ENCODE measurements around the gene CENPU.

The CENPU gene

GRCh38 chr4:184688005-184688404 is 45.9 kb downstream of the CENPU start:
- peaks cover 2 to 5% of the 10 kb centered on the region in 2 donors for H3K36me3 ChIP-seq (ENCODE audit: control insufficient read depth in 2 of 2, insufficient read depth in 2 of 2, low read length in 2 of 2)
- no peak overlapping the region for H3K4me3 ChIP-seq (ENCODE audit: low read length in 2 of 2)
- no peaks in the 10 kb centered on the region for H3K27me3 ChIP-seq (ENCODE audit: control insufficient read depth in 1 of 2, insufficient read depth in 2 of 2, low read length in 2 of 2)
- H3K9me3 ChIP-seq (ENCODE audit: control insufficient read depth in 2 of 2, low read length in 2 of 2): no peaks in the 10 kb centered on the region
- H3K9ac ChIP-seq (ENCODE audit: low read length in 2 of 2): no peak overlapping the region
- H3K4me1 ChIP-seq (ENCODE audit: control insufficient read depth, insufficient read depth, low read length): no peaks in the 10 kb centered on the region
- no peak overlapping the region for H3K27ac ChIP-seq (ENCODE audit: low read length)

DNA sequence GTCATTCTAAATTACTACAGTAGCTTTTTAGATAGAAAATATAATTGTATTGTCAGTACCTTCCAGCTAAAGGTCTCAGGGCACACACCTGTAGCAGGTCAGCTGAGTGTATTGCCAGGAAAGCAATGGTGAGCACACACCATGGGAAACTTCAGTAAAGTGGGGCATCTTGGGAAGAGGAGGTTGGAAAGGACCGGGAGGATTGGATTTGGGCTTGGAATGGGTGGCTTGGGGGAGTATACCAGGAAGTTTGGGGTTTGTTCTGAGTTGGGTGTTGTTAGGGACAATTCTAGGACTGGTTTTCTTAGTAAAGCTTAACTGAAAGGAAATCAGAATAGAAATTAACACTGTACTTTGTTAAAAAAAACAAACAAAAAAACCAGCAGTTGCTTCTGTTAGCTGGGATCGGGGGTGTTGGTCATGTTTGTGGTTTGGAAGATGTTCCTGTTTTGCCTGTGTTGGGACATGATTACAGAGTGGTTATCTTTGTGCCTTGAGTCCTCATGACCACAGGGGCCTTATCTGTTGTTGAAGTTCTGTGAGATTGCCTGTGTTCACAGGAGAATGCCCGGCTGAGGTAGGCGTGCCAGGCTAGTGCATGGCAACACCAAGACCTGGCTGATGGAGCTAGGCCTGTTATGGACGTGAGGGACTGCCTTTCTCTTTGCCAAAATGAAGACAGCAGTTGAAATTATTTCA is 49.3 kb downstream of the CENPU start:
- no peaks in the 10 kb centered on the region for H3K9me3 ChIP-seq (ENCODE audit: control insufficient read depth in 2 of 2, low read length in 2 of 2)
- no peak overlapping the region for H3K9ac ChIP-seq (ENCODE audit: low read length in 2 of 2)
- H3K27ac ChIP-seq (ENCODE audit: low read length): no peak overlapping the region
- no peaks in the 10 kb centered on the region for H3K27me3 ChIP-seq (ENCODE audit: control insufficient read depth in 1 of 2, insufficient read depth in 2 of 2, low read length in 2 of 2)
- H3K4me1 ChIP-seq (ENCODE audit: control insufficient read depth, insufficient read depth, low read length): no peaks in the 10 kb centered on the region
- peaks cover 6 to 10% of the 10 kb centered on the region in 2 donors for H3K36me3 ChIP-seq (ENCODE audit: control insufficient read depth in 2 of 2, insufficient read depth in 2 of 2, low read length in 2 of 2)
- no peak overlapping the region for H3K4me3 ChIP-seq (ENCODE audit: low read length in 2 of 2)

- Histone ChIP-seq H3K36me3 (ENCODE audit: control insufficient read depth in 2 of 2, insufficient read depth in 2 of 2, low read length in 2 of 2) (peaks cover 6 to 10% of the 10 kb centered on the region in 2 donors), H3K4me1 (ENCODE audit: control insufficient read depth, insufficient read depth, low read length) (no peaks in the 10 kb centered on the region), H3K4me3 (ENCODE audit: low read length in 2 of 2) (no peak overlapping the region), H3K27me3 (ENCODE audit: control insufficient read depth in 1 of 2, insufficient read depth in 2 of 2, low read length in 2 of 2) (no peaks in the 10 kb centered on the region), H3K9me3 (ENCODE audit: control insufficient read depth in 2 of 2, low read length in 2 of 2) (no peaks in the 10 kb centered on the region), H3K9ac (ENCODE audit: low read length in 2 of 2) (no peak overlapping the region), H3K27ac (ENCODE audit: low read length) (no peak overlapping the region)
Measured at GRCh38 chr4:184681916-184682315, 52.0 kb downstream of the CENPU start.

- Histone ChIP-seq H3K9me3 (ENCODE audit: control insufficient read depth in 2 of 2, low read length in 2 of 2) (no peaks in the 10 kb centered on the region), H3K27me3 (ENCODE audit: control insufficient read depth in 1 of 2, insufficient read depth in 2 of 2, low read length in 2 of 2) (no peaks in the 10 kb centered on the region), H3K9ac (ENCODE audit: low read length in 2 of 2) (no peak overlapping the region), H3K36me3 (ENCODE audit: control insufficient read depth in 2 of 2, insufficient read depth in 2 of 2, low read length in 2 of 2) (peaks cover 6 to 7% of the 10 kb centered on the region in 2 donors), H3K27ac (ENCODE audit: low read length) (no peak overlapping the region), H3K4me1 (ENCODE audit: control insufficient read depth, insufficient read depth, low read length) (no peaks in the 10 kb centered on the region), H3K4me3 (ENCODE audit: low read length in 2 of 2) (no peak overlapping the region)
Measured at GRCh38 chr4:184680698-184681097, 53.2 kb downstream of the CENPU start.

GRCh38 chr4:184675821-184676492 is 57.9 kb downstream of the CENPU start:
- Histone ChIP-seq H3K4me3 (ENCODE audit: low read length in 2 of 2) (no peak overlapping the region), H3K36me3 (ENCODE audit: control insufficient read depth in 2 of 2, insufficient read depth in 2 of 2, low read length in 2 of 2) (peaks cover 19 to 20% of the 10 kb centered on the region in 2 donors), H3K9ac (ENCODE audit: low read length in 2 of 2) (no peak overlapping the region), H3K27ac (ENCODE audit: low read length) (no peak overlapping the region), H3K4me1 (ENCODE audit: control insufficient read depth, insufficient read depth, low read length) (no peaks in the 10 kb centered on the region), H3K9me3 (ENCODE audit: control insufficient read depth in 2 of 2, low read length in 2 of 2) (no peaks in the 10 kb centered on the region), H3K27me3 (ENCODE audit: control insufficient read depth in 1 of 2, insufficient read depth in 2 of 2, low read length in 2 of 2) (no peaks in the 10 kb centered on the region)

GRCh38 chr4:184675018-184675417 is 58.9 kb downstream of the CENPU start:
- Histone ChIP-seq H3K4me3 (ENCODE audit: low read length in 2 of 2) (no peak overlapping the region), H3K4me1 (ENCODE audit: control insufficient read depth, insufficient read depth, low read length) (no peaks in the 10 kb centered on the region), H3K9me3 (ENCODE audit: control insufficient read depth in 2 of 2, low read length in 2 of 2) (no peaks in the 10 kb centered on the region), H3K36me3 (ENCODE audit: control insufficient read depth in 2 of 2, insufficient read depth in 2 of 2, low read length in 2 of 2) (peaks cover 19 to 20% of the 10 kb centered on the region in 2 donors), H3K9ac (ENCODE audit: low read length in 2 of 2) (no peak overlapping the region), H3K27me3 (ENCODE audit: control insufficient read depth in 1 of 2, insufficient read depth in 2 of 2, low read length in 2 of 2) (no peaks in the 10 kb centered on the region), H3K27ac (ENCODE audit: low read length) (no peak overlapping the region)

DNA sequence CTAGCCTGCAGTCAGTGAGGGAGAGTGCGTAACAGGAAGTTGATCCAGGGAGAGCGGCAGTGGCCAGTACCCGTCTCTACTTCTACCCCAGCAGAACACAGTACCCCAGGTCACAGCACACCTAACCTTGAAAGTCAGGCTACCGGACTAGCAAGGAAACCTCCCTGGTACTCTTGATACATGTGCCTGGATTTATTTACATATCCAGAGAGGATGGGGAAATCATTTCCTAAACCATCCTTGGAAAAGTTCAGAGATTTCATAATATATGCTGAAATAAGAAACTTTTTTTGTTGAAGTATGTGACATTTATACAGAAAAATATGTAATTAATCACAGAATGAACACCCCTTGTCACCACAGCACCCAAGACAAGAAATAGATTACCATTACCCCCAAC is 59.9 kb downstream of the CENPU start:
- Histone ChIP-seq H3K36me3 (ENCODE audit: control insufficient read depth in 2 of 2, insufficient read depth in 2 of 2, low read length in 2 of 2) (peaks cover 21 to 23% of the 10 kb centered on the region in 2 donors), H3K27ac (ENCODE audit: low read length) (no peak overlapping the region), H3K4me1 (ENCODE audit: control insufficient read depth, insufficient read depth, low read length) (no peaks in the 10 kb centered on the region), H3K27me3 (ENCODE audit: control insufficient read depth in 1 of 2, insufficient read depth in 2 of 2, low read length in 2 of 2) (no peaks in the 10 kb centered on the region), H3K9me3 (ENCODE audit: control insufficient read depth in 2 of 2, low read length in 2 of 2) (no peaks in the 10 kb centered on the region), H3K9ac (ENCODE audit: low read length in 2 of 2) (no peak overlapping the region), H3K4me3 (ENCODE audit: low read length in 2 of 2) (no peak overlapping the region)

GRCh38 chr4:184672741-184673140 is 61.2 kb downstream of the CENPU start:
- Histone ChIP-seq H3K36me3 (ENCODE audit: control insufficient read depth in 2 of 2, insufficient read depth in 2 of 2, low read length in 2 of 2) (peaks cover 27 to 32% of the 10 kb centered on the region in 2 donors), H3K27ac (ENCODE audit: low read length) (no peak overlapping the region), H3K4me3 (ENCODE audit: low read length in 2 of 2) (no peak overlapping the region)

GRCh38 chr4:184671101-184671500 is 62.8 kb downstream of the CENPU start:
- Histone ChIP-seq H3K4me1 (ENCODE audit: control insufficient read depth, insufficient read depth, low read length) (no peaks in the 10 kb centered on the region), H3K36me3 (ENCODE audit: control insufficient read depth in 2 of 2, insufficient read depth in 2 of 2, low read length in 2 of 2) (peaks cover 33 to 40% of the 10 kb centered on the region in 2 donors), H3K27ac (ENCODE audit: low read length) (no peak overlapping the region), H3K9me3 (ENCODE audit: control insufficient read depth in 2 of 2, low read length in 2 of 2) (no peaks in the 10 kb centered on the region), H3K27me3 (ENCODE audit: control insufficient read depth in 1 of 2, insufficient read depth in 2 of 2, low read length in 2 of 2) (no peaks in the 10 kb centered on the region), H3K4me3 (ENCODE audit: low read length in 2 of 2) (no peak overlapping the region), H3K9ac (ENCODE audit: low read length in 2 of 2) (no peak overlapping the region)

More at GRCh38 chr4:184672741-184673140, 61.2 kb downstream of the CENPU start:
- H3K4me1 ChIP-seq (ENCODE audit: control insufficient read depth, insufficient read depth, low read length): no peaks in the 10 kb centered on the region
- H3K27me3 ChIP-seq (ENCODE audit: control insufficient read depth in 1 of 2, insufficient read depth in 2 of 2, low read length in 2 of 2): no peaks in the 10 kb centered on the region
- no peaks in the 10 kb centered on the region for H3K9me3 ChIP-seq (ENCODE audit: control insufficient read depth in 2 of 2, low read length in 2 of 2)
- no peak overlapping the region for H3K9ac ChIP-seq (ENCODE audit: low read length in 2 of 2)

DNA sequence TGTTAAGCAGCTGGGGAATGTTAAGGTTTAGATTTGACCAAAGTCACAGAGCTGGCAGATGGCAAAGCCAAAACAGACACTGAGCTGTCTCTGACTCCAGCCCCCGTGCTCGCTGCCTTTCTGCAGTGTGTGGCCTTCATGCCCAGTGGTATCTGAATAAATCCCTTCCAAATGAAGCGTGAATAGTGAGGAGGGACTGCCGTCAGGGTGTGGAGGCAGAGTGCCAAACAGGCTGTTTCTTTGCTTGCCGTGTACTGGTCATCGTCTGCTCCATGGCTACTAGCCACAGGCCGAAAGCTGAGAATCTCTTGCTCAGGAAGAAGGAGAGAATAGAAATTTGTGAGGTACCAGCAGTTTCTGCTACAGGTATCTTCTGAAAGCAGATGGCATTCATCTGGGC is 64.6 kb downstream of the CENPU start:
- Histone ChIP-seq H3K9me3 (ENCODE audit: control insufficient read depth in 2 of 2, low read length in 2 of 2) (no peaks in the 10 kb centered on the region), H3K27ac (ENCODE audit: low read length) (no peak overlapping the region), H3K27me3 (ENCODE audit: control insufficient read depth in 1 of 2, insufficient read depth in 2 of 2, low read length in 2 of 2) (no peaks in the 10 kb centered on the region), H3K4me3 (ENCODE audit: low read length in 2 of 2) (no peak overlapping the region), H3K36me3 (ENCODE audit: control insufficient read depth in 2 of 2, insufficient read depth in 2 of 2, low read length in 2 of 2) (peaks cover 30 to 41% of the 10 kb centered on the region in 2 donors), H3K4me1 (ENCODE audit: control insufficient read depth, insufficient read depth, low read length) (no peaks in the 10 kb centered on the region), H3K9ac (ENCODE audit: low read length in 2 of 2) (no peak overlapping the region)

GRCh38 chr4:184668511-184669114 is 65.3 kb downstream of the CENPU start:
- no peaks in the 10 kb centered on the region for H3K27me3 ChIP-seq (ENCODE audit: control insufficient read depth in 1 of 2, insufficient read depth in 2 of 2, low read length in 2 of 2)
- no peaks in the 10 kb centered on the region for H3K9me3 ChIP-seq (ENCODE audit: control insufficient read depth in 2 of 2, low read length in 2 of 2)
- H3K9ac ChIP-seq (ENCODE audit: low read length in 2 of 2): no peak overlapping the region
- no peak overlapping the region for H3K4me3 ChIP-seq (ENCODE audit: low read length in 2 of 2)
- H3K36me3 ChIP-seq (ENCODE audit: control insufficient read depth in 2 of 2, insufficient read depth in 2 of 2, low read length in 2 of 2): peaks cover 25 to 39% of the 10 kb centered on the region in 2 donors
- H3K4me1 ChIP-seq (ENCODE audit: control insufficient read depth, insufficient read depth, low read length): no peaks in the 10 kb centered on the region
- H3K27ac ChIP-seq (ENCODE audit: low read length): no peak overlapping the region
